ENCODE results near the gene OGFRL1. TPM values are rescaled to one million over a fixed set of nuclear protein-coding genes. Genes with fewer than 3 reads are reported as not detected.
A peak's percentile ranks its signal among the peaks of the same experiment; 100 is the strongest.

Gene OGFRL1
- total and polyA plus RNA-seq, 2 of the 4 experiments (the other 2 are of a cell fraction): 5.4 to 5.7 TPM

DNA sequence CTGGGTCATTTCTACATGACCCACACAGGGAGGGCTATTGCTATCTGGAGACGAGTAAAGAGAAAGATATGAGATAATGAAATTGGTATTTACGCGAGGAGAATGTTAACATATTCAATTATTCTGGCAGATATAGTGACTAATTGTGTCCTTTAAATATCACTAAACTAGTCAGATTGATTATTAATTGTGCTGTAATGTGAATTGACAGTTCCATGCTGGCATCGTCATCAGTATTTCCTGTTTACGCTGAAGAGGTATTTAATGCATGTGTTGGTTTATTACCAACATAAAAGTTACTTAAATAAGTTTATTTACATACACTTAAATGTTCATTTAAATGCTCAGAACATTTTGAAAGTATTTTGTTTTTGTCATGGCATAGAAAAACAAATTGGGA, 35.7 kb upstream of the OGFRL1 start:
- H3K4me2 ChIP-seq (ENCODE audit: low read depth, low read length): peak overlapping the region; percentile 1; the same call in 1 of the 2 replicates
- no TSS peak for BruUV-seq (replicated peaks)
- H3K36me3 ChIP-seq (ENCODE audit: control insufficient read depth, insufficient read depth, low read length): no peaks in the 10 kb centered on the region
- no peak overlapping the region for H3K14ac ChIP-seq (replicated peaks; ENCODE audit: low read depth, low read length)
- no peak overlapping the region for H3K56ac ChIP-seq (ENCODE audit: extremely low read depth, insufficient read depth, low read length)
- H3K4ac ChIP-seq (ENCODE audit: low read depth, low read length): no peak overlapping the region
- intact Hi-C loops (cut with micrococcal nuclease): no loop called here
- dilution Hi-C loops (cut with HindIII; ENCODE audit: low sequenced_read_pairs, unreplicated experiment): no loop called here
- H3K4me3 ChIP-seq (ENCODE audit: insufficient read depth, low read depth, low read length): no peak overlapping the region
- H3K79me1 ChIP-seq (ENCODE audit: low read depth in 1 of 2, low read length in 2 of 2): no peaks in the 10 kb centered on the region
- no peak overlapping the region for H2AK9ac ChIP-seq (replicated peaks; ENCODE audit: low read depth, low read length, poor library complexity)
- no peak overlapping the region for H4K5ac ChIP-seq (ENCODE audit: low read depth, low read length)
- H4K20me1 ChIP-seq (ENCODE audit: insufficient read depth, low read length): no peaks in the 10 kb centered on the region
- CTCF ChIA-PET: no interaction called here
- no peak overlapping the region for H3K27ac ChIP-seq (ENCODE audit: insufficient read depth, low read length)
- no peak overlapping the region for H2AK5ac ChIP-seq (ENCODE audit: low read depth, low read length)
- TF ChIP-seq MXI1 (IDR thresholded peaks at IDR 0.05; ENCODE audit: borderline replicate concordance, low read depth, low read length) (no peak), MAFK (IDR thresholded peaks at IDR 0.05; ENCODE audit: low read depth, low read length) (no peak), POLR2A (IDR thresholded peaks at IDR 0.05; ENCODE audit: low read depth, low read length) (no peak), RAD21 (IDR thresholded peaks at IDR 0.05; ENCODE audit: low read length) (no peak)
- TF ChIP-seq, protein P1, sequence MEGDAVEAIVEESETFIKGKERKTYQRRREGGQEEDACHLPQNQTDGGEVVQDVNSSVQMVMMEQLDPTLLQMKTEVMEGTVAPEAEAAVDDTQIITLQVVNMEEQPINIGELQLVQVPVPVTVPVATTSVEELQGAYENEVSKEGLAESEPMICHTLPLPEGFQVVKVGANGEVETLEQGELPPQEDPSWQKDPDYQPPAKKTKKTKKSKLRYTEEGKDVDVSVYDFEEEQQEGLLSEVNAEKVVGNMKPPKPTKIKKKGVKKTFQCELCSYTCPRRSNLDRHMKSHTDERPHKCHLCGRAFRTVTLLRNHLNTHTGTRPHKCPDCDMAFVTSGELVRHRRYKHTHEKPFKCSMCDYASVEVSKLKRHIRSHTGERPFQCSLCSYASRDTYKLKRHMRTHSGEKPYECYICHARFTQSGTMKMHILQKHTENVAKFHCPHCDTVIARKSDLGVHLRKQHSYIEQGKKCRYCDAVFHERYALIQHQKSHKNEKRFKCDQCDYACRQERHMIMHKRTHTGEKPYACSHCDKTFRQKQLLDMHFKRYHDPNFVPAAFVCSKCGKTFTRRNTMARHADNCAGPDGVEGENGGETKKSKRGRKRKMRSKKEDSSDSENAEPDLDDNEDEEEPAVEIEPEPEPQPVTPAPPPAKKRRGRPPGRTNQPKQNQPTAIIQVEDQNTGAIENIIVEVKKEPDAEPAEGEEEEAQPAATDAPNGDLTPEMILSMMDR (conservative IDR thresholded peaks at IDR 0.05; ENCODE audit: low read depth, low read length): no peak
- TF ChIP-seq, protein P2, sequence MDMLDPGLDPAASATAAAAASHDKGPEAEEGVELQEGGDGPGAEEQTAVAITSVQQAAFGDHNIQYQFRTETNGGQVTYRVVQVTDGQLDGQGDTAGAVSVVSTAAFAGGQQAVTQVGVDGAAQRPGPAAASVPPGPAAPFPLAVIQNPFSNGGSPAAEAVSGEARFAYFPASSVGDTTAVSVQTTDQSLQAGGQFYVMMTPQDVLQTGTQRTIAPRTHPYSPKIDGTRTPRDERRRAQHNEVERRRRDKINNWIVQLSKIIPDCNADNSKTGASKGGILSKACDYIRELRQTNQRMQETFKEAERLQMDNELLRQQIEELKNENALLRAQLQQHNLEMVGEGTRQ (IDR thresholded peaks at IDR 0.05; ENCODE audit: low read depth, low read length): no peak
- DNase-seq (no peak), ATAC-seq (ENCODE audit: low read depth) (no peak)
- H3K23ac ChIP-seq (ENCODE audit: low read depth, low read length): no peak overlapping the region
- no peak overlapping the region for H2BK15ac ChIP-seq (ENCODE audit: low read depth, low read length)
- no peak overlapping the region for H3K9ac ChIP-seq (ENCODE audit: low read depth, low read length)
- H2BK120ac ChIP-seq (ENCODE audit: low read depth, low read length): no peak overlapping the region
- no peak overlapping the region for H2BK5ac ChIP-seq (ENCODE audit: low read depth, low read length, poor library complexity, severe bottlenecking)
- peaks cover 10% of the 10 kb centered on the region for H3K4me1 ChIP-seq (ENCODE audit: control insufficient read depth, insufficient read depth, low read length)
- WGBS, 2 experiments (ENCODE audit: extremely low coverage in 2 of 2, insufficient read length in 1 of 2): no CpG with 5 or more reads among the region's 5 CpGs
- no peak overlapping the region for H3K18ac ChIP-seq (ENCODE audit: low read depth, low read length)
- peaks cover 2% of the 10 kb centered on the region; the same call in 1 of the 2 replicates for H3K9me1 ChIP-seq (ENCODE audit: insufficient read depth, low read length)
- no peak overlapping the region for H2AFZ ChIP-seq (replicated peaks; ENCODE audit: low read length, poor library complexity)
- in situ Hi-C loops (cut with MboI; ENCODE audit: low sequenced_read_pairs): no loop called here
- no peak overlapping the region for H4K8ac ChIP-seq (ENCODE audit: low read depth in 2 of 2, low read length in 2 of 2)
- no peak overlapping the region for H4K91ac ChIP-seq (ENCODE audit: insufficient read depth, low read depth, low read length)
- H2BK20ac ChIP-seq (ENCODE audit: low read depth, low read length): no peak overlapping the region
- POLR2A ChIA-PET (ENCODE audit: unreplicated experiment): no interaction called here
- no peaks in the 10 kb centered on the region for H3K9me3 ChIP-seq (ENCODE audit: control insufficient read depth, insufficient read depth, low read length)
- no peaks in the 10 kb centered on the region for H3K27me3 ChIP-seq (ENCODE audit: control insufficient read depth, insufficient read depth, low read length)
